Panc1 (cell line): ENCODE measurements around the gene MFSD2A. TPM values are rescaled to one million over a fixed set of nuclear protein-coding genes. Genes with fewer than 3 reads are reported as not detected.

Source experiments
- ATAC-seq: fragments of 200-7000 bp; cut with Tn5 transposase; 2 replicates; pipeline ENCODE4 v1.9.1; 2020; ENCODE audit warnings: mild to moderate bottlenecking, moderate library complexity
- BruUV-seq: library from RNA; stranded (reverse); fragments of 400-500 nt; replicated peaks from 2 replicates; lab custom pipeline; 2021; lab: Mats Ljungman, UMichigan
- CTCF ChIA-PET: fragments of 300-600 bp; sonication (Branson Sonifier 250); formaldehyde crosslinking; loops from one replicate; lab custom pipeline; 2022; ENCODE audit warnings: antibody characterized with exemption; lab: Charles Lee
- POLR2A ChIA-PET: fragments of 300-600 bp; sonication (Branson Sonifier 250); formaldehyde crosslinking; loops from one replicate; lab custom pipeline; 2022; ENCODE audit warnings: antibody characterized with exemption; lab: Charles Lee
- DNase-seq: peaks from one replicate; pipeline ENCODE4 v3.0.0-alpha.2; 2010; ENCODE audit warnings: low read depth, low spot score
- H3K27ac ChIP-seq: 2 replicates; pipeline ENCODE4 v1.5.1; 2011; ENCODE audit warnings: mild to moderate bottlenecking, low read length, inconsistent platforms
- H3K27me3 ChIP-seq: fragments of 200-500 bp; sonication (Bioruptor generic); 2 replicates; pipeline ENCODE4 v1.6.0; 2014; ENCODE audit warnings: low read length, inconsistent platforms; ENCODE audit not compliant: control insufficient read depth, insufficient read depth
- H3K36me3 ChIP-seq: fragments of 200-500 bp; sonication (Bioruptor generic); 2 replicates; pipeline ENCODE4 v1.5.1; 2014; ENCODE audit warnings: inconsistent platforms, mild to moderate bottlenecking, low read length, moderate library complexity; ENCODE audit not compliant: control insufficient read depth, insufficient read depth
- H3K4me1 ChIP-seq: 2 replicates; pipeline ENCODE4 v1.5.1; 2011; ENCODE audit warnings: inconsistent platforms, mild to moderate bottlenecking, low read length, moderate library complexity; ENCODE audit not compliant: control insufficient read depth, insufficient read depth
- H3K4me3 ChIP-seq, 2 experiments: 2 replicates each; pipeline ENCODE4 v1.5.1; 2011 to 2012; ENCODE audit warnings: low read depth in 2 of 2, low read length in 2 of 2, mild to moderate bottlenecking in 2 of 2, inconsistent platforms in 1 of 2, moderate library complexity in 1 of 2
- H3K9me3 ChIP-seq: fragments of 200-500 bp; sonication (Bioruptor generic); 2 replicates; pipeline ENCODE4 v1.5.1; 2014; ENCODE audit warnings: low read depth, mild to moderate bottlenecking, inconsistent platforms, low read length, moderate library complexity; ENCODE audit not compliant: control insufficient read depth, insufficient read depth
- CTCF ChIP-seq: fragments of 450-650 bp; IDR thresholded peaks from 2 replicates; pipeline ENCODE4 v1.5.1; 2017; ENCODE audit warnings: mild to moderate bottlenecking
- POLR2AphosphoS5 ChIP-seq: IDR thresholded peaks from 2 replicates; pipeline ENCODE4 v1.6.1; 2012; ENCODE audit warnings: mild to moderate bottlenecking, low read depth, low read length, moderate library complexity
- REST ChIP-seq, 2 experiments: IDR thresholded peaks; 2 replicates each; pipeline ENCODE4 v1.6.1; 2011 to 2012; ENCODE audit warnings: low read depth in 2 of 2, control low read depth in 1 of 2, low read length in 1 of 2, mild to moderate bottlenecking in 1 of 2, moderate library complexity in 1 of 2; ENCODE audit not compliant: insufficient read depth in 1 of 2
- SIN3A ChIP-seq: IDR thresholded peaks from 2 replicates; pipeline ENCODE4 v1.6.1; 2012; ENCODE audit warnings: low read depth, mild to moderate bottlenecking, low read length, moderate library complexity, borderline replicate concordance; ENCODE audit not compliant: insufficient read depth
- TCF7L2 ChIP-seq: IDR thresholded peaks from 2 replicates; pipeline ENCODE4 v1.6.1; 2011; ENCODE audit warnings: mild to moderate bottlenecking, low read depth, low read length, inconsistent platforms
- in situ Hi-C: cut with HindIII; loops from 2 replicates; pipeline ENCODE4 v1.10.0; 2016; ENCODE audit warnings: low sequenced_read_pairs, low pct_unique_long_range_greater_than_20kb
- intact Hi-C: fragments of 100-400 bp; cut with micrococcal nuclease; formaldehyde crosslinking; loops from one replicate; pipeline ENCODE4 v1.10.0; 2022; ENCODE audit not compliant: unreplicated experiment
- total RNA-seq: library from RNA; stranded (reverse); gene quantifications from one replicate; pipeline ENCODE4 v1.2.1, GENCODE V29; 2021; ENCODE audit not compliant: unreplicated experiment

The MFSD2A gene
- total RNA-seq, 1 experiment from 2014 or later = 1.2 TPM

- peaks cover 7% of the 10 kb centered on the region for H3K4me1 ChIP-seq
- ChIA-PET CTCF (no interaction called here), POLR2A (no interaction called here)
- no peak overlapping the region for H3K27ac ChIP-seq
- DNase-seq = no peak
- TF ChIP-seq SIN3A (no peak), REST (IDR thresholded peaks at IDR 0.05; ENCODE audit: insufficient read depth in 1 of 2, low read depth in 2 of 2, low read length in 1 of 2) (no peak), CTCF (no peak), TCF7L2 (no peak), POLR2AphosphoS5 (no peak)
- no peaks in the 10 kb centered on the region; the same call in 1 of the 2 replicates for H3K27me3 ChIP-seq
- H3K4me3 ChIP-seq = no peak overlapping the region
- H3K9me3 ChIP-seq = no peaks in the 10 kb centered on the region
- no TSS peak for BruUV-seq
- intact Hi-C loops = no loop called here
- no peak for ATAC-seq
- in situ Hi-C loops = no loop called here
- H3K36me3 ChIP-seq = no peaks in the 10 kb centered on the region
Measured at GRCh38 chr1:39951926-39952325, 3.0 kb upstream of the MFSD2A start.

- no peak for ATAC-seq
- BruUV-seq = no TSS peak
Measured at GRCh38 chr1:39952359-39953110, 2.4 kb upstream of the MFSD2A start.

More at GRCh38 chr1:39952359-39953110, 2.4 kb upstream of the MFSD2A start:
- intact Hi-C loops (no loop called here), in situ Hi-C loops (no loop called here)
- H3K4me1 ChIP-seq = peaks cover 7% of the 10 kb centered on the region
- no peaks in the 10 kb centered on the region for H3K9me3 ChIP-seq
- TF ChIP-seq TCF7L2 = no peak
- no peak for TF ChIP-seq CTCF
- TF ChIP-seq POLR2AphosphoS5 = no peak
- TF ChIP-seq REST (IDR thresholded peaks at IDR 0.05; ENCODE audit: insufficient read depth in 1 of 2, low read depth in 2 of 2, low read length in 1 of 2) = no peak
- TF ChIP-seq SIN3A = no peak
- no peak overlapping the region for H3K27ac ChIP-seq
- ChIA-PET CTCF (interaction anchor here (0.6 kb wide), 1 partner anchor 34 kb away, joined by 3 read pairs; no protein-coding TSS in a partner anchor), POLR2A (no interaction called here)
- H3K36me3 ChIP-seq = no peaks in the 10 kb centered on the region
- no peak overlapping the region for H3K4me3 ChIP-seq
- DNase-seq = no peak
- no peaks in the 10 kb centered on the region; the same call in 1 of the 2 replicates for H3K27me3 ChIP-seq
